ENCODE measurements around the gene WNT5A.

The WNT5A gene

DNA sequence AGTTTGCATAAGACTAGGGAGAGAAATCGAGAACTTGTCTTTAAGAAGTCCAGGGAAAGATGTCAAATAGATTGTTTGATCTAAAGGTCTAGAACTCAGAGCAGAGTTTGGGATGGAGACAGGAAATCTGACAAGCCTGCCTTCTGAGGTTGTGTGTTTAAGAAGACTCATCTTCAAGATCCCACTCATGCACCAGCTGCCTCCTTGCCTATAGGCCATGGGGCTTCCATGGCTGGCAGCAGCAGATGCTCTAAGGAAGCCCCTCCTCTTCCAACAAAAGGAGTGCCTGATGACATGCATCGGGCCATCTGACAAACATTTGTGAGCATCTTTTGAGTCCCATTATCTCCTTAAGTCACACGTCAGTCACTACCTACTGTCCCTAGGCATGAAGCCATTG is 47.4 kb downstream of the WNT5A start:
- H3K4me3 ChIP-seq (ENCODE audit: low read depth, low read length): no peak overlapping the region
- no peak for DNase-seq (ENCODE audit: low read depth)
- TF ChIP-seq, protein P1, sequence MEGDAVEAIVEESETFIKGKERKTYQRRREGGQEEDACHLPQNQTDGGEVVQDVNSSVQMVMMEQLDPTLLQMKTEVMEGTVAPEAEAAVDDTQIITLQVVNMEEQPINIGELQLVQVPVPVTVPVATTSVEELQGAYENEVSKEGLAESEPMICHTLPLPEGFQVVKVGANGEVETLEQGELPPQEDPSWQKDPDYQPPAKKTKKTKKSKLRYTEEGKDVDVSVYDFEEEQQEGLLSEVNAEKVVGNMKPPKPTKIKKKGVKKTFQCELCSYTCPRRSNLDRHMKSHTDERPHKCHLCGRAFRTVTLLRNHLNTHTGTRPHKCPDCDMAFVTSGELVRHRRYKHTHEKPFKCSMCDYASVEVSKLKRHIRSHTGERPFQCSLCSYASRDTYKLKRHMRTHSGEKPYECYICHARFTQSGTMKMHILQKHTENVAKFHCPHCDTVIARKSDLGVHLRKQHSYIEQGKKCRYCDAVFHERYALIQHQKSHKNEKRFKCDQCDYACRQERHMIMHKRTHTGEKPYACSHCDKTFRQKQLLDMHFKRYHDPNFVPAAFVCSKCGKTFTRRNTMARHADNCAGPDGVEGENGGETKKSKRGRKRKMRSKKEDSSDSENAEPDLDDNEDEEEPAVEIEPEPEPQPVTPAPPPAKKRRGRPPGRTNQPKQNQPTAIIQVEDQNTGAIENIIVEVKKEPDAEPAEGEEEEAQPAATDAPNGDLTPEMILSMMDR (IDR thresholded peaks at IDR 0.05; ENCODE audit: control insufficient read depth, extremely low read depth, insufficient read depth): no peak

DNA sequence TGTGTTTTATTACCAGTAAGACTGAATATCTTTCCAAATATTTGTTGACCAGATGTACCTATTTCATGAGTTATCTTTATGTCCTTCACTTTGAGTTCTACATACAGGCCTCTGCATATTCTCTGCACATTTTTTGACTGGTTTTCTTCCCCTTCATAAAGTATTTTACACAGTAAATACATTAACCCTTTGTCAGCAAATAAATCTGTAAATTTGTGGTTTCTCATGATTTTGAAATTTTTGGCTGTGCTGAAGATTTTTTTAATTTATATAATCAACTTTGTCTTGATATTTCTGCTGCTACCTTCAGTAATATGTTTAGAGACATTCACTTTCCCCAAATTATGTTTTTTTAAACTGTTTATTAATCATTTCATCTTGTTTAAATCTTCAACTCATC is 50.5 kb downstream of the WNT5A start:
- no peak overlapping the region for H3K4me3 ChIP-seq (ENCODE audit: low read depth, low read length)
- peak; percentile 47 for DNase-seq (ENCODE audit: low read depth)
- TF ChIP-seq, protein P1 (IDR thresholded peaks at IDR 0.05; ENCODE audit: control insufficient read depth, extremely low read depth, insufficient read depth): no peak

DNA sequence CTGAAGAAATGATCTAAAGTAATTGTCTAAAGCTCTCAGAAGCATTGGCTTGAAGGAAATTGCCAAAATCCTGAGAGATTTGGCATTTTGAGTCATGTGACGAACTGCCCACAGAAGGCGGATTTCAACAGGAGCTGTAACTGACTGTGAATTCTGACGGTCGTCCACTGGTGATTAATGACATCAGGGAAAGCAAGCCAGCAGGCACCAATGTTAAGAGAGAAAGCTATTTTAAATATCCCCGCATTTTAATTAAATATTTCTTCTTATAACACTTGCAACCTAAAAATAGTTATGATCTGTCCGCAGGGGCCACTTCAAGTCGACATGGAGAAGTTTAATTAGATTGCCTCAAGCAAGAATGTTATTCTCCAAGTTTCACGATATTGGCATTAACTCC is 51.6 kb downstream of the WNT5A start:
- TF ChIP-seq, protein P1 (IDR thresholded peaks at IDR 0.05; ENCODE audit: control insufficient read depth, extremely low read depth, insufficient read depth): no peak
- no peak for DNase-seq (ENCODE audit: low read depth)
- no peak overlapping the region for H3K4me3 ChIP-seq (ENCODE audit: low read depth, low read length)

DNA sequence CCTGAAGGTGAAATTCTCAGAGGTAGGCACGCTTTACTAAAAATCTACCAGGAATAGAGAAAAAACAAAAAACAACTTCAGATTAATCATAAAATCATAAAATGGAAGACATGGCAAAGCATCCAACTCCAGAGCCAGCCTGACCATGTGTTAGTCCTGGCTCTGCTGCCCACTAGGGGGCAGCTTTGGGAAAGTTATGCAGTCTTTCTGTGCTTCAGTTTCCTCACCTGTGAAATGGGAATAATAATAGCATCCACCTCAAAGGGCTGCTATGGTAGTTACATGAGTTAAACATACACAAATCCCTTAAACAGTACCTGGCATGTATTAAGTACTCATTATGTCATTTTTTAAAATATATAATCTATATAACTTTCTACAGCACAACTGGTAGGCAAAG is 52.3 kb downstream of the WNT5A start:
- DNase-seq (ENCODE audit: low read depth): no peak
- no peak overlapping the region for H3K4me3 ChIP-seq (ENCODE audit: low read depth, low read length)
- TF ChIP-seq, protein P1 (IDR thresholded peaks at IDR 0.05; ENCODE audit: control insufficient read depth, extremely low read depth, insufficient read depth): peak; percentile 44

DNA sequence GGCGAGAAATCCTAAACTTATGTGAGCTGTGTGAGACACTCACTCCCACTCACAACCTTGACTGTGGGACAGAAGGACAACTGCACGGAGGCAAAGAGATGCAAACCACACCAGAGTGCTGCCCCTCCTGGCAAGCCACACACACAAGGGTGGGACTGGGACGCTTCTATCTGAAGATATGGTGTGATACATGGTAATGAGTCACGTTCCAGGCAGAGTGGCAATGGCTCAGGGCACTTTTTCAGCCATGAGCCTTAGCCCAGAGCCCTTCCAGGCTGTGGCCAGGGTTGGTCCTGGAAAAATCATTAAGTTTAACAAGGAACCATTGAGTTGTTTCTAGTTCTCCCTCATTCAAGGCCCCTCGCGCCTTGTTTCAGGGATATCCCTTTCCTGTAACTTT is 56.1 kb downstream of the WNT5A start:
- no peak for DNase-seq (ENCODE audit: low read depth)
- TF ChIP-seq, protein P1 (IDR thresholded peaks at IDR 0.05; ENCODE audit: control insufficient read depth, extremely low read depth, insufficient read depth): no peak
- no peak overlapping the region for H3K4me3 ChIP-seq (ENCODE audit: low read depth, low read length)

DNA sequence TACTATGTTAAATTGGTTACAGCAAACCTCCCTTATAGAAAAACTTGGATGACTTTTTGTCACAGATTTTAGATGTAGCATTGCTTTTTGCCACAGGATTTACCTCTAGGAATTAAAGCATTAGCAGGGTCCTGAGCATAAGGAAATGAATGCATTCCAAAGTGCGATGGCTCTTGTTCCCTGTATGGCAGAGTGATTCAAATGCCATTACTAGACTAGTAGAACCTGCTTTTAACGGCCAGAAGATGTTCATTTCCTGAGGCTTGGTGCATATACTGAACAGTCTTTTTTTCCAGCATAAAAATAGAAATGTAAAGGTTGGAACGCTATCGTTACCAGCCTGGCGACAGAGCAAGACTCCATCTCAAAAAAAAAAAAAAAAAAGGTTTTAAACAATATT is 59.4 kb downstream of the WNT5A start:
- TF ChIP-seq, protein P1 (IDR thresholded peaks at IDR 0.05; ENCODE audit: control insufficient read depth, extremely low read depth, insufficient read depth): no peak
- DNase-seq (ENCODE audit: low read depth): peak; percentile 62

DNA sequence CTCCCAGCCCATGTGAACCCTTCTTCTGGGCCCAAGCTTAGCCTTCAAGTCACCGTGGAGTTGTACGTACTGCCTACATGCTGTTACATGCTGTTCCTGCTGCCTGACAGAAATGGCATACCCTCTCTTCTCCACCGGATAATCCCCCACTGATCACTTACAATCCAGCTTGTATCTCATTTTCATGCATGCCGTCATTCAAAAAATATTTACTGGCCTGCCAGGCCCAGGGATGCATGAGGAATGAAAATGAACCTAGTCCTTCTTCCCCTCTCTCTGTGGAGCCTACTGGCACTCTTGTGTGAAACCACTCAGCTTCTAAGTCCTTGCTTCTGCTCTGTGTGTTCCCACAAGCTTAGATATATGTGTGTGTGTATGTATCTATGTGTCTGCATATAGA is 60.6 kb downstream of the WNT5A start:
- H3K4me3 ChIP-seq (ENCODE audit: low read depth, low read length): no peak overlapping the region
- TF ChIP-seq, protein P1 (IDR thresholded peaks at IDR 0.05; ENCODE audit: control insufficient read depth, extremely low read depth, insufficient read depth): no peak
- DNase-seq (ENCODE audit: low read depth): no peak

More for the DNA sequence above, 59.4 kb downstream of the WNT5A start:
- no peak overlapping the region for H3K4me3 ChIP-seq (ENCODE audit: low read depth, low read length)
